Caco-2 (cell line): ENCODE measurements around the gene CYTL1. TPM values are rescaled to one million over a fixed set of nuclear protein-coding genes. Genes with fewer than 3 reads are reported as not detected.

Experiments used
- BruUV-seq: library from RNA; stranded (reverse); fragments of 400-500 nt; replicated peaks from 2 replicates; lab custom pipeline; 2021; lab: Mats Ljungman, UMichigan
- CTCF ChIA-PET: fragments of 300-600 bp; sonication (Branson Sonifier 250); formaldehyde crosslinking; loops from one replicate; lab custom pipeline; 2022; ENCODE audit warnings: antibody characterized with exemption; lab: Charles Lee
- POLR2A ChIA-PET: fragments of 300-600 bp; sonication (Branson Sonifier 250); formaldehyde crosslinking; loops from one replicate; lab custom pipeline; 2022; ENCODE audit warnings: antibody characterized with exemption; lab: Charles Lee
- DNase-seq, 2 experiments: peaks; one replicate each; pipeline versions ENCODE4 v3.0.0 to v3.0.0-alpha.2; 2020 to 2022
- H3K27me3 ChIP-seq: replicated peaks from 2 replicates; pipeline ENCODE4 v1.6.0; 2011; ENCODE audit warnings: low read length; ENCODE audit not compliant: control insufficient read depth, insufficient read depth
- H3K36me3 ChIP-seq: 2 replicates; pipeline ENCODE4 v1.5.1; 2011; ENCODE audit warnings: low read length; ENCODE audit not compliant: control insufficient read depth, insufficient read depth
- H3K4me1 ChIP-seq: fragments of 250-450 bp; sonication (Bioruptor Pico); 2 replicates; pipeline ENCODE4 v1.5.1; 2020; ENCODE audit warnings: mild to moderate bottlenecking
- H3K4me3 ChIP-seq: 2 replicates; pipeline ENCODE4 v1.5.1; 2011; ENCODE audit warnings: low read depth, mild to moderate bottlenecking, control low read depth, low read length
- H3K9me3 ChIP-seq: fragments of 250-450 bp; sonication (Bioruptor Pico); 2 replicates; pipeline ENCODE4 v1.5.1; 2020; ENCODE audit warnings: mild to moderate bottlenecking, moderate library complexity
- H3K27ac Mint-ChIP-seq: one replicate; pipeline ENCODE4 v1.8.0; 2022; ENCODE audit warnings: mixed read lengths; ENCODE audit not compliant: unreplicated experiment
- H3K27me3 Mint-ChIP-seq: one replicate; pipeline ENCODE4 v1.8.0; 2022; ENCODE audit warnings: mixed read lengths; ENCODE audit not compliant: insufficient read depth, unreplicated experiment
- H3K36me3 Mint-ChIP-seq: one replicate; pipeline ENCODE4 v1.8.0; 2022; ENCODE audit warnings: mild to moderate bottlenecking, mixed read lengths; ENCODE audit not compliant: insufficient read depth, unreplicated experiment
- H3K4me1 Mint-ChIP-seq: one replicate; pipeline ENCODE4 v1.8.0; 2022; ENCODE audit warnings: low read depth, mixed read lengths; ENCODE audit not compliant: unreplicated experiment
- H3K4me3 Mint-ChIP-seq: one replicate; pipeline ENCODE4 v1.8.0; 2022; ENCODE audit warnings: mild to moderate bottlenecking, moderate library complexity, mixed read lengths; ENCODE audit not compliant: unreplicated experiment
- H3K9me3 Mint-ChIP-seq: one replicate; pipeline ENCODE4 v1.8.0; 2022; ENCODE audit warnings: mixed read lengths; ENCODE audit not compliant: unreplicated experiment
- intact Hi-C: fragments of 100-400 bp; cut with micrococcal nuclease; formaldehyde crosslinking; loops from one replicate; pipeline ENCODE4 v1.10.0; 2022; ENCODE audit not compliant: unreplicated experiment
- total RNA-seq: library from RNA; stranded (reverse); gene quantifications from 2 replicates; pipeline ENCODE4 v1.2.3, GENCODE V29; 2022
- TF ChIP-seq, protein P1 (sequence below), 2 experiments: fragments of 200-600 bp in 1 of 2; IDR thresholded peaks; 1 replicate in 1 of 2; 2 replicates in 1 of 2; pipeline versions ENCODE4 v1.5.1 to v1.8.0; 2011 to 2022; ENCODE audit warnings: antibody characterized with exemption in 1 of 2, control low read depth in 1 of 2, inconsistent platforms in 1 of 2, low read depth in 1 of 2, low read length in 1 of 2, mild to moderate bottlenecking in 1 of 2, moderate library complexity in 1 of 2; ENCODE audit not compliant: insufficient read depth in 1 of 2, severe bottlenecking in 1 of 2, unreplicated experiment in 1 of 2

Gene CYTL1
- total RNA-seq, 1 experiment from 2014 or later: not detected

DNA sequence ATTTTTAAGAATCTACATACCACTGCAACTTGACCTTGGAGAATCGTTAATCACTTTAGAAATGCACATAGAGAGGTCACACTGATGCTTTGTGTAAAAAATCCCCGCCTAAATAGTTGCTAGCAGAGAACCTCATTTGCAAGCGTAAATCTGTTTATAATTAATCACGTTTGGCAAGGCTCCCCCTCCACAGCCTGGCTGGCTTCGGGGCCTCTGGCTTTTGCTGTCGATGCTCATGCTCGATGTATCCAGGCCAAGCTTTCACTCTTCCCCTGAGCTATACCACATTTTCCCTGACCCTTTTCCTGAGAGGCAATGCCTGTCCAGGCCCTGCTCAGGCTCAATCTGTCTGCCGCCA is 23.4 kb downstream of the CYTL1 start:
- Mint-ChIP-seq H3K36me3 (no peaks in the 10 kb centered on the region), H3K27me3 (peaks cover 3% of the 10 kb centered on the region), H3K4me1 (no peaks in the 10 kb centered on the region), H3K27ac (no peak overlapping the region), H3K9me3 (no peaks in the 10 kb centered on the region), H3K4me3 (no peak overlapping the region)
- Histone ChIP-seq H3K9me3 (no peaks in the 10 kb centered on the region), H3K4me1 (0 out of 2 replicates have a peak, but pooled peaks cover 6% of the 10 kb centered on the region), H3K4me3 (no peak overlapping the region), H3K36me3 (no peaks in the 10 kb centered on the region), H3K27me3 (no peaks in the 10 kb centered on the region)
- TF ChIP-seq, protein P1, sequence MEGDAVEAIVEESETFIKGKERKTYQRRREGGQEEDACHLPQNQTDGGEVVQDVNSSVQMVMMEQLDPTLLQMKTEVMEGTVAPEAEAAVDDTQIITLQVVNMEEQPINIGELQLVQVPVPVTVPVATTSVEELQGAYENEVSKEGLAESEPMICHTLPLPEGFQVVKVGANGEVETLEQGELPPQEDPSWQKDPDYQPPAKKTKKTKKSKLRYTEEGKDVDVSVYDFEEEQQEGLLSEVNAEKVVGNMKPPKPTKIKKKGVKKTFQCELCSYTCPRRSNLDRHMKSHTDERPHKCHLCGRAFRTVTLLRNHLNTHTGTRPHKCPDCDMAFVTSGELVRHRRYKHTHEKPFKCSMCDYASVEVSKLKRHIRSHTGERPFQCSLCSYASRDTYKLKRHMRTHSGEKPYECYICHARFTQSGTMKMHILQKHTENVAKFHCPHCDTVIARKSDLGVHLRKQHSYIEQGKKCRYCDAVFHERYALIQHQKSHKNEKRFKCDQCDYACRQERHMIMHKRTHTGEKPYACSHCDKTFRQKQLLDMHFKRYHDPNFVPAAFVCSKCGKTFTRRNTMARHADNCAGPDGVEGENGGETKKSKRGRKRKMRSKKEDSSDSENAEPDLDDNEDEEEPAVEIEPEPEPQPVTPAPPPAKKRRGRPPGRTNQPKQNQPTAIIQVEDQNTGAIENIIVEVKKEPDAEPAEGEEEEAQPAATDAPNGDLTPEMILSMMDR (IDR thresholded peaks at IDR 0.05; ENCODE audit: insufficient read depth in 1 of 2, low read depth in 1 of 2, low read length in 1 of 2, severe bottlenecking in 1 of 2, unreplicated experiment in 1 of 2): no peak
- ChIA-PET CTCF (no interaction called here), POLR2A (no interaction called here)
- DNase-seq: no peak
- intact Hi-C loops: loop anchor here (1.0 to 10.0 kb wide), 5 partner anchors 59 to 817 kb away; no protein-coding TSS in a partner anchor
- BruUV-seq: no TSS peak

DNA sequence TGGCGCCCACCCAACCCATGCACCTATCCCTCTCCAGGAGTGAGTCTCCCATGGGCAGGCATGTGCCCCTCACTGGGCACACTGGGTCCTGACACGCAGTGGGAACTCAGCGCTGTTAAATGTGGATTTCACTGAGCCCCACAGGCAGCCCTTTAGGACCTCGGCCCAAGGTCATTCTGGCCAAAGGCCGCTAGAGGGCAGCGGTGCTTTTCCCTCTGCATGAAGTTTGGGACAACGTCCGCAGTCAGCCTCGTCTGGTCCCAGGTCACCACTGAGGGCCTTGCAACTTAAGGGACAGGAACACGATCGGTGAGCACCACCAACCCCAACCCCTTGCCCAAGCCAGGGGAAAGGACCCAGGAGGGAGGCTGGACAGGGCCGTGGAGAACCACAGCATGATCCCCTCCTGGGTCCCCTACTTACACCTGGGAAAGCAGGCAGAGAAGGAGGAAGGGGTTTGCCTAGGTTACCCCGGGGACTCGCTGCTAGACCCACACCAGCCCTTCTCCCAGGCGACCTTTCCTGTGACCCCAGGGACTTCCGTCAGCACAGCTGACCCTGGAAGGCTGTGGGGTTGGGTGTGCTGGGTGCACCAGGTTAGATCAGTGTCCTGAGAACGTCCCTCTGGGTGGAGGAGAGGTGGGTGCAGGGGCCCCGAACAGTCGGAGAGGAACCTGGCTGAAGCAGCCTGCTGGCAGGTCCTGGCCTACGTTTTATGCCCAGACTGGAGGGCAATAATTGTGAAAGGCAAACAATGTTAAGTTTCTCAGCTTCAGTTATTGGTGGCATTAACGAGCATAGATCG is 24.0 kb downstream of the CYTL1 start:
- H3K36me3 ChIP-seq: no peaks in the 10 kb centered on the region
- no peaks in the 10 kb centered on the region for H3K9me3 ChIP-seq
- POLR2A ChIA-PET: no interaction called here
- H3K27me3 ChIP-seq: no peaks in the 10 kb centered on the region
- Mint-ChIP-seq H3K36me3 (no peaks in the 10 kb centered on the region), H3K4me1 (no peaks in the 10 kb centered on the region), H3K27me3 (peaks cover 3% of the 10 kb centered on the region), H3K4me3 (peak overlapping the region; percentile 30), H3K9me3 (no peaks in the 10 kb centered on the region), H3K27ac (no peak overlapping the region)
- no peak overlapping the region for H3K4me3 ChIP-seq
- H3K4me1 ChIP-seq: 0 out of 2 replicates have a peak, but pooled peaks cover 6% of the 10 kb centered on the region
- CTCF ChIA-PET: no interaction called here
- TF ChIP-seq, protein P1 (IDR thresholded peaks at IDR 0.05; ENCODE audit: insufficient read depth in 1 of 2, low read depth in 1 of 2, low read length in 1 of 2, severe bottlenecking in 1 of 2, unreplicated experiment in 1 of 2): peak; percentile 84 to 90
- BruUV-seq: no TSS peak
- DNase-seq: peak; percentile 75 to 82
- intact Hi-C loops: loop anchor here (1.0 to 10.0 kb wide), 5 partner anchors 59 to 818 kb away; no protein-coding TSS in a partner anchor

DNA sequence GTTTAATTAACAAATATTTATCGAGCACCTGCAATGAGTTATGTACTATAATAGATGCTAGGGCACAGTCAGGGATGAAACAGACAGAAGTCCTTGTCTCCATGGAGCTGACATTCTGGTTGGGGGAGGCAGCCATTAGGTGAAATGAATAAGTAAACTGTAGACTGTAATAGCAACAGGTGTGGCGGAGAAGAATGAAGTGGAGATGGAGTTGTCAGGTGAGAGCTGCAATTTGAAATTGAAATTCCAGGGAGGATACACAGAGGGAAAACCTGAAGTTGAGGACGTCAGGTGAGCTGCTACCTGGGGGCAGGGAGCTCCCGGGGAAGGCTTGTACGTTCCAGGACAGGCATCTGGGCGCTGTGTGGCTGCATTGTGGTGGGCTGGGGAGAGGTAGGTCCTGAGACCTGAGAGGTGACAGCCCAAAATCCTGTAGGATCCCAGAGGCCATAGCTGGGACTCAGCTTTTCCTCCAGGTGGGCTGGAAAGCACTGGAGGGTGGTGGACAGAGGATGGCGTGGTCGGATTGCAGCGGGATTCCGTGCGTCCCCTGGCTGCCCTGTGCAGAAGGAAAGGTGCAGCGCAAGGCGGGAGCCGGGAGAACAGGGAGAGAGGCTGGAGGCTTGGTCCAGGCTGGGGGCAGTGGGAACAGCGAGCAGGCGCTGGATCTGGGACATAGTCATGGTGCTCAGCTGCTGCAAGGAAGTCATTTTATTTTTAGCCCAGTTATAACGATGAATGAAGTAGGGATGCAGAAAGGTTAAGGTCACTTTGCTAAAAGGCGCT is 24.8 kb downstream of the CYTL1 start:
- CTCF ChIA-PET: no interaction called here
- H3K4me3 Mint-ChIP-seq: no peak overlapping the region
- TF ChIP-seq, protein P1 (IDR thresholded peaks at IDR 0.05; ENCODE audit: insufficient read depth in 1 of 2, low read depth in 1 of 2, low read length in 1 of 2, severe bottlenecking in 1 of 2, unreplicated experiment in 1 of 2): no peak
- no peaks in the 10 kb centered on the region for H3K27me3 ChIP-seq
- H3K36me3 Mint-ChIP-seq: no peaks in the 10 kb centered on the region
- DNase-seq: no peak
- no peaks in the 10 kb centered on the region for H3K4me1 Mint-ChIP-seq
- no TSS peak for BruUV-seq
- peaks cover 3% of the 10 kb centered on the region for H3K27me3 Mint-ChIP-seq
- no peaks in the 10 kb centered on the region for H3K9me3 ChIP-seq
- no peaks in the 10 kb centered on the region for H3K36me3 ChIP-seq
- intact Hi-C loops: loop anchor here (1.0 to 10.0 kb wide), 6 partner anchors 60 to 819 kb away; no protein-coding TSS in a partner anchor
- H3K4me3 ChIP-seq: no peak overlapping the region
- 0 out of 2 replicates have a peak, but pooled peaks cover 6% of the 10 kb centered on the region for H3K4me1 ChIP-seq
- H3K27ac Mint-ChIP-seq: no peak overlapping the region
- H3K9me3 Mint-ChIP-seq: no peaks in the 10 kb centered on the region
- POLR2A ChIA-PET: no interaction called here
